Large intestine (tissue), 3 donors: ENCODE results near the gene CX3CL1. TPM values are rescaled to one million over a fixed set of nuclear protein-coding genes. Genes with fewer than 3 reads are reported as not detected.
A peak's percentile ranks its signal among the peaks of the same experiment; 100 is the strongest.

Experiments
- DNase-seq, 2 donors: peaks; one replicate each; pipeline versions ENCODE4 v3.0.0 to v3.0.0-alpha.2; 2013
- H3K27ac ChIP-seq: one replicate; pipeline ENCODE4 v1.5.1; 2013; ENCODE audit warnings: low read length
- H3K27me3 ChIP-seq: 2 replicates; pipeline ENCODE4 v1.6.1; 2013; ENCODE audit warnings: low read length; ENCODE audit not compliant: control insufficient read depth, insufficient read depth
- H3K36me3 ChIP-seq: 2 replicates; pipeline ENCODE4 v1.6.1; 2013; ENCODE audit warnings: low read length; ENCODE audit not compliant: control insufficient read depth, insufficient read depth
- H3K4me1 ChIP-seq: one replicate; pipeline ENCODE4 v1.6.1; 2013; ENCODE audit warnings: low read length; ENCODE audit not compliant: control insufficient read depth, insufficient read depth
- H3K4me3 ChIP-seq: one replicate; pipeline ENCODE4 v1.5.1; 2013; ENCODE audit warnings: low read length
- H3K9me3 ChIP-seq: one replicate; pipeline ENCODE4 v1.6.1; 2013; ENCODE audit warnings: mild to moderate bottlenecking, low read depth, low read length, moderate library complexity; ENCODE audit not compliant: control insufficient read depth
- WGBS: methylation state at CpG from one replicate; pipeline ENCODE4 v1.1.5; 2013; ENCODE audit warnings: low lambda C conversion rate; ENCODE audit not compliant: insufficient coverage; 5-methylcytosine and 5-hydroxymethylcytosine counted together
- polyA plus RNA-seq: library from polyadenylated mRNA; unstranded; fragments of 120-200 nt; gene quantifications from one replicate; pipeline ENCODE4 v1.2.1, GENCODE V29; 2013

Gene CX3CL1
- polyA plus RNA-seq, 1 donor = 30.6 TPM

GRCh38 chr16:57356547-57356946 lies 15.7 kb upstream of the CX3CL1 start:
- no peaks in the 10 kb centered on the region for H3K9me3 ChIP-seq
- no CpG with 5 or more reads among the region's 4 CpGs for whole genome bisulfite sequencing
- H3K36me3 ChIP-seq = no peaks in the 10 kb centered on the region
- no peak overlapping the region for H3K27ac ChIP-seq
- no peaks in the 10 kb centered on the region for H3K4me1 ChIP-seq
- no peaks in the 10 kb centered on the region for H3K27me3 ChIP-seq
- no peak overlapping the region for H3K4me3 ChIP-seq
- no peak for DNase-seq

GRCh38 chr16:57357330-57358085 lies 14.8 kb upstream of the CX3CL1 start:
- Histone ChIP-seq H3K27me3 (no peaks in the 10 kb centered on the region), H3K36me3 (no peaks in the 10 kb centered on the region), H3K4me3 (no peak overlapping the region), H3K9me3 (no peaks in the 10 kb centered on the region), H3K27ac (no peak overlapping the region), H3K4me1 (no peaks in the 10 kb centered on the region)
- no peak for DNase-seq
- WGBS = no CpG with 5 or more reads among the region's 9 CpGs

- no peaks in the 10 kb centered on the region for H3K27me3 ChIP-seq
- H3K4me1 ChIP-seq = no peaks in the 10 kb centered on the region
- DNase-seq = no peak
- no peak overlapping the region for H3K27ac ChIP-seq
- no peaks in the 10 kb centered on the region for H3K9me3 ChIP-seq
- WGBS = no CpG with 5 or more reads among the region's 7 CpGs
- H3K36me3 ChIP-seq = no peaks in the 10 kb centered on the region
- H3K4me3 ChIP-seq = no peak overlapping the region
Measured at GRCh38 chr16:57358086-57358420, 14.2 kb upstream of the CX3CL1 start.

- no peaks in the 10 kb centered on the region for H3K36me3 ChIP-seq
- H3K4me3 ChIP-seq = no peak within 1 kb of the TSS
- H3K4me1 ChIP-seq = no peaks in the 10 kb centered on the region
- H3K27ac ChIP-seq = no peak within 1 kb of the TSS
- no peaks in the 10 kb centered on the region for H3K27me3 ChIP-seq
- no peaks in the 10 kb centered on the region for H3K9me3 ChIP-seq
- no peak for DNase-seq
- WGBS = no CpG with 5 or more reads among the region's 9 CpGs
Measured at GRCh38 chr16:57358527-57359095, 13.7 kb upstream of the CX3CL1 start, which contains the start of gene CCL22. Gene CCL22, plus strand, starts transcription at chr16:57358783. Its CDS starts 34 bp downstream, at chr16:57358817.

GRCh38 chr16:57360321-57360935 lies 11.9 kb upstream of the CX3CL1 start:
- Histone ChIP-seq H3K27ac (no peak overlapping the region), H3K36me3 (no peaks in the 10 kb centered on the region), H3K9me3 (no peaks in the 10 kb centered on the region), H3K4me3 (no peak overlapping the region), H3K4me1 (no peaks in the 10 kb centered on the region), H3K27me3 (no peaks in the 10 kb centered on the region)
- no CpG with 5 or more reads among the region's 16 CpGs for WGBS
- no peak for DNase-seq

GRCh38 chr16:57361404-57361803 lies 10.9 kb upstream of the CX3CL1 start:
- H3K27me3 ChIP-seq = no peaks in the 10 kb centered on the region
- no peak for DNase-seq
- no peaks in the 10 kb centered on the region for H3K9me3 ChIP-seq
- no peaks in the 10 kb centered on the region for H3K36me3 ChIP-seq
- no peak overlapping the region for H3K27ac ChIP-seq
- no CpG with 5 or more reads among the region's 4 CpGs for WGBS
- H3K4me1 ChIP-seq = no peaks in the 10 kb centered on the region
- H3K4me3 ChIP-seq = no peak overlapping the region

- Histone ChIP-seq H3K27ac (no peak overlapping the region), H3K27me3 (no peaks in the 10 kb centered on the region), H3K4me3 (no peak overlapping the region), H3K9me3 (no peaks in the 10 kb centered on the region), H3K36me3 (no peaks in the 10 kb centered on the region), H3K4me1 (no peaks in the 10 kb centered on the region)
- WGBS = no CpG with 5 or more reads among the region's 3 CpGs
- no peak for DNase-seq
Measured at GRCh38 chr16:57364143-57364542, 8.1 kb upstream of the CX3CL1 start.

GRCh38 chr16:57366544-57367040 lies 5.7 kb upstream of the CX3CL1 start:
- Histone ChIP-seq H3K4me1 (peaks cover 2% of the 10 kb centered on the region), H3K9me3 (no peaks in the 10 kb centered on the region), H3K27me3 (no peaks in the 10 kb centered on the region), H3K36me3 (no peaks in the 10 kb centered on the region), H3K4me3 (no peak overlapping the region), H3K27ac (no peak overlapping the region)
- WGBS = no CpG with 5 or more reads among the region's 6 CpGs
- peak in 1 of 2 donors; percentile 44 for DNase-seq

- no peak for DNase-seq
- Histone ChIP-seq H3K36me3 (no peaks in the 10 kb centered on the region), H3K9me3 (no peaks in the 10 kb centered on the region), H3K27me3 (no peaks in the 10 kb centered on the region), H3K27ac (no peak overlapping the region), H3K4me3 (no peak overlapping the region), H3K4me1 (peaks cover 8% of the 10 kb centered on the region)
- 96% methylated on average over 3 of the region's 7 CpGs for WGBS
Measured at GRCh38 chr16:57367116-57367752, 5.1 kb upstream of the CX3CL1 start.
